Measurements from ENCODE around the gene POLR2E.

- TF ChIP-seq CTCF (IDR thresholded peaks at IDR 0.05 in 2 of 3, conservative IDR thresholded peaks at IDR 0.05 in 1 of 3; ENCODE audit: borderline replicate concordance in 1 of 3, insufficient read depth in 1 of 3, low read depth in 2 of 3, low read length in 2 of 3) (no peak), ZNF274 (IDR thresholded peaks at IDR 0.05; ENCODE audit: low read depth, low read length) (no peak), POLR2AphosphoS5 (IDR thresholded peaks at IDR 0.05; ENCODE audit: low read depth, low read length) (no peak), MAX (IDR thresholded peaks at IDR 0.05) (no peak), EGR1 (IDR thresholded peaks at IDR 0.05; ENCODE audit: low read depth) (no peak), ZFX (IDR thresholded peaks at IDR 0.05) (no peak), POLR2A (IDR thresholded peaks at IDR 0.05; ENCODE audit: borderline replicate concordance, extremely low read depth, insufficient read depth, insufficient read length) (no peak), SP1 (IDR thresholded peaks at IDR 0.05; ENCODE audit: low read depth) (no peak), EZH2phosphoT487 (IDR thresholded peaks at IDR 0.05; ENCODE audit: borderline replicate concordance) (no peak), REST (IDR thresholded peaks at IDR 0.05; ENCODE audit: low read depth) (no peak), YY1 (IDR thresholded peaks at IDR 0.05; ENCODE audit: extremely low read depth, insufficient replicate concordance, low read depth, low read length) (no peak)
Observed at GRCh38 chr19:1113986-1114483, 18.9 kb upstream of the POLR2E start.
